ENCODE data around the gene CCDC12.

DNA sequence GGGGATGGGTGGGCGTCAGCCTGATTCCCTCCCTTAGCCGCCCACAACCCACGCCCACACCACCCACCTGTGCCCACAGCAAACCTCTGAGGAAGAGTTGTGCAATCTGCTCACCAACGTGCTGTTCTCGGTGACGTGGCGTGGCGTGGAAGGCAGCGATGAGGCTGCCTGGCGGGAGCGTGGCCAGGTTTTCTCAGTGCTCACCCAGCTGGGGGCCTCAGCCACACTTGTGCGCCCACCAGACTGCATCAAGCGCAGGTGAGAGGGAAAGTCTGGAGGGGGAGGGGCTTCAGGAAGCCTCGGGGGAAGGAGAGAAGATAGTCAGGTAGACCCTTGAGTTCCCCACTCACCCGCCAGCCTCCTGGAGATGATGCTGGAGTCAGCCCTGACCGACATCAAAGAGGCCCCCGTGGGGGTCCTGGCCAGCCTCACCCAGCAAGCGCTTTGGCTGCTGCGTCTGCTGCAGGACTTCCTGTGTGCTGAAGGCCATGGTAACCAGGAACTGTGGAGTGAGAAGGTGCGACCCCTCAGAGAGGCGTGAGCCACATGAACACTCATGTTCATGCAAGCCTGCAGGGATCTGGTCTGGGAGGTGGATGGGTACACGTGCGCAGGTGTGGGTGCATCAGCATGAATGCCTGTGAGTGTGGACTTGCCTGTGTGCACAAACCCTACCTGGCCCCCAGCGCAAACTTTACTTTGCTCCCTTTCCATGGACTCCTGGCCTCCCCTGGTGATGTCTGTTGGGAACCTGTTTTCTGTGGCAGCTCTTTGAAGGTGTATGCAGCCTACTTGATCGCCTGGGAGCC is 24.6 kb upstream of the CCDC12 start:
- TF ChIP-seq, protein P1, sequence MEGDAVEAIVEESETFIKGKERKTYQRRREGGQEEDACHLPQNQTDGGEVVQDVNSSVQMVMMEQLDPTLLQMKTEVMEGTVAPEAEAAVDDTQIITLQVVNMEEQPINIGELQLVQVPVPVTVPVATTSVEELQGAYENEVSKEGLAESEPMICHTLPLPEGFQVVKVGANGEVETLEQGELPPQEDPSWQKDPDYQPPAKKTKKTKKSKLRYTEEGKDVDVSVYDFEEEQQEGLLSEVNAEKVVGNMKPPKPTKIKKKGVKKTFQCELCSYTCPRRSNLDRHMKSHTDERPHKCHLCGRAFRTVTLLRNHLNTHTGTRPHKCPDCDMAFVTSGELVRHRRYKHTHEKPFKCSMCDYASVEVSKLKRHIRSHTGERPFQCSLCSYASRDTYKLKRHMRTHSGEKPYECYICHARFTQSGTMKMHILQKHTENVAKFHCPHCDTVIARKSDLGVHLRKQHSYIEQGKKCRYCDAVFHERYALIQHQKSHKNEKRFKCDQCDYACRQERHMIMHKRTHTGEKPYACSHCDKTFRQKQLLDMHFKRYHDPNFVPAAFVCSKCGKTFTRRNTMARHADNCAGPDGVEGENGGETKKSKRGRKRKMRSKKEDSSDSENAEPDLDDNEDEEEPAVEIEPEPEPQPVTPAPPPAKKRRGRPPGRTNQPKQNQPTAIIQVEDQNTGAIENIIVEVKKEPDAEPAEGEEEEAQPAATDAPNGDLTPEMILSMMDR (IDR thresholded peaks at IDR 0.05), result no peak
- no peak for TF ChIP-seq YY1 (IDR thresholded peaks at IDR 0.05; ENCODE audit: low read depth)
- TF ChIP-seq, protein P2, sequence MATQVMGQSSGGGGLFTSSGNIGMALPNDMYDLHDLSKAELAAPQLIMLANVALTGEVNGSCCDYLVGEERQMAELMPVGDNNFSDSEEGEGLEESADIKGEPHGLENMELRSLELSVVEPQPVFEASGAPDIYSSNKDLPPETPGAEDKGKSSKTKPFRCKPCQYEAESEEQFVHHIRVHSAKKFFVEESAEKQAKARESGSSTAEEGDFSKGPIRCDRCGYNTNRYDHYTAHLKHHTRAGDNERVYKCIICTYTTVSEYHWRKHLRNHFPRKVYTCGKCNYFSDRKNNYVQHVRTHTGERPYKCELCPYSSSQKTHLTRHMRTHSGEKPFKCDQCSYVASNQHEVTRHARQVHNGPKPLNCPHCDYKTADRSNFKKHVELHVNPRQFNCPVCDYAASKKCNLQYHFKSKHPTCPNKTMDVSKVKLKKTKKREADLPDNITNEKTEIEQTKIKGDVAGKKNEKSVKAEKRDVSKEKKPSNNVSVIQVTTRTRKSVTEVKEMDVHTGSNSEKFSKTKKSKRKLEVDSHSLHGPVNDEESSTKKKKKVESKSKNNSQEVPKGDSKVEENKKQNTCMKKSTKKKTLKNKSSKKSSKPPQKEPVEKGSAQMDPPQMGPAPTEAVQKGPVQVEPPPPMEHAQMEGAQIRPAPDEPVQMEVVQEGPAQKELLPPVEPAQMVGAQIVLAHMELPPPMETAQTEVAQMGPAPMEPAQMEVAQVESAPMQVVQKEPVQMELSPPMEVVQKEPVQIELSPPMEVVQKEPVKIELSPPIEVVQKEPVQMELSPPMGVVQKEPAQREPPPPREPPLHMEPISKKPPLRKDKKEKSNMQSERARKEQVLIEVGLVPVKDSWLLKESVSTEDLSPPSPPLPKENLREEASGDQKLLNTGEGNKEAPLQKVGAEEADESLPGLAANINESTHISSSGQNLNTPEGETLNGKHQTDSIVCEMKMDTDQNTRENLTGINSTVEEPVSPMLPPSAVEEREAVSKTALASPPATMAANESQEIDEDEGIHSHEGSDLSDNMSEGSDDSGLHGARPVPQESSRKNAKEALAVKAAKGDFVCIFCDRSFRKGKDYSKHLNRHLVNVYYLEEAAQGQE (IDR thresholded peaks at IDR 0.05; ENCODE audit: low read depth, low read length), result no peak
- no peak for TF ChIP-seq TAF1 (IDR thresholded peaks at IDR 0.05; ENCODE audit: borderline replicate concordance, low read depth, low read length)
- TF ChIP-seq TEAD4 (IDR thresholded peaks at IDR 0.05; ENCODE audit: borderline replicate concordance, insufficient read depth), result no peak
- TF ChIP-seq FOSL2 (IDR thresholded peaks at IDR 0.05; ENCODE audit: borderline replicate concordance, low read depth), result no peak
- no peak for TF ChIP-seq POLR2AphosphoS5 (IDR thresholded peaks at IDR 0.05; ENCODE audit: low read depth, low read length)
- TF ChIP-seq JUND (IDR thresholded peaks at IDR 0.05), result no peak
- TF ChIP-seq, protein P3, sequence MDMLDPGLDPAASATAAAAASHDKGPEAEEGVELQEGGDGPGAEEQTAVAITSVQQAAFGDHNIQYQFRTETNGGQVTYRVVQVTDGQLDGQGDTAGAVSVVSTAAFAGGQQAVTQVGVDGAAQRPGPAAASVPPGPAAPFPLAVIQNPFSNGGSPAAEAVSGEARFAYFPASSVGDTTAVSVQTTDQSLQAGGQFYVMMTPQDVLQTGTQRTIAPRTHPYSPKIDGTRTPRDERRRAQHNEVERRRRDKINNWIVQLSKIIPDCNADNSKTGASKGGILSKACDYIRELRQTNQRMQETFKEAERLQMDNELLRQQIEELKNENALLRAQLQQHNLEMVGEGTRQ (IDR thresholded peaks at IDR 0.05; ENCODE audit: borderline replicate concordance, low read depth, low read length), result no peak
- TF ChIP-seq, protein P4, sequence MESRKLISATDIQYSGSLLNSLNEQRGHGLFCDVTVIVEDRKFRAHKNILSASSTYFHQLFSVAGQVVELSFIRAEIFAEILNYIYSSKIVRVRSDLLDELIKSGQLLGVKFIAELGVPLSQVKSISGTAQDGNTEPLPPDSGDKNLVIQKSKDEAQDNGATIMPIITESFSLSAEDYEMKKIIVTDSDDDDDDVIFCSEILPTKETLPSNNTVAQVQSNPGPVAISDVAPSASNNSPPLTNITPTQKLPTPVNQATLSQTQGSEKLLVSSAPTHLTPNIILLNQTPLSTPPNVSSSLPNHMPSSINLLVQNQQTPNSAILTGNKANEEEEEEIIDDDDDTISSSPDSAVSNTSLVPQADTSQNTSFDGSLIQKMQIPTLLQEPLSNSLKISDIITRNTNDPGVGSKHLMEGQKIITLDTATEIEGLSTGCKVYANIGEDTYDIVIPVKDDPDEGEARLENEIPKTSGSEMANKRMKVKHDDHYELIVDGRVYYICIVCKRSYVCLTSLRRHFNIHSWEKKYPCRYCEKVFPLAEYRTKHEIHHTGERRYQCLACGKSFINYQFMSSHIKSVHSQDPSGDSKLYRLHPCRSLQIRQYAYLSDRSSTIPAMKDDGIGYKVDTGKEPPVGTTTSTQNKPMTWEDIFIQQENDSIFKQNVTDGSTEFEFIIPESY (IDR thresholded peaks at IDR 0.05; ENCODE audit: borderline replicate concordance, low read depth), result no peak
- TF ChIP-seq EP300 (IDR thresholded peaks at IDR 0.05; ENCODE audit: borderline replicate concordance in 1 of 2, low read depth in 1 of 2, low read length in 1 of 2), result no peak
- no peak for TF ChIP-seq EZH2phosphoT487 (IDR thresholded peaks at IDR 0.05; ENCODE audit: borderline replicate concordance, low read depth)
- TF ChIP-seq ELF1 (IDR thresholded peaks at IDR 0.05), result no peak

All from SK-N-SH (cell line).